ENCODE results near the gene DOK4. TPM values are rescaled to one million over a fixed set of nuclear protein-coding genes. Genes with fewer than 3 reads are reported as not detected.

The DOK4 gene
- total RNA-seq, 4 donors from 2014 or later = 3.6 to 12.8 (median 7.3) TPM

GRCh38 chr16:57468346-57468745 lies 17.9 kb downstream of the DOK4 start:
- no peak for TF ChIP-seq CTCF (IDR thresholded peaks at IDR 0.05; ENCODE audit: low read depth)

- no peak for TF ChIP-seq CTCF (IDR thresholded peaks at IDR 0.05; ENCODE audit: low read depth)
Observed at GRCh38 chr16:57464523-57464922, 21.8 kb downstream of the DOK4 start.

- no peak for TF ChIP-seq CTCF (IDR thresholded peaks at IDR 0.05; ENCODE audit: low read depth)
Observed at GRCh38 chr16:57462978-57463362, 23.3 kb downstream of the DOK4 start.

GRCh38 chr16:57462209-57462977 lies 23.9 kb downstream of the DOK4 start, which contains the start of gene POLR2C:
TSS of gene POLR2C (plus strand) at chr16:57462679. CDS start at chr16:57462725, 46 bp downstream.
- TF ChIP-seq CTCF (IDR thresholded peaks at IDR 0.05; ENCODE audit: low read depth) = no peak

DNA sequence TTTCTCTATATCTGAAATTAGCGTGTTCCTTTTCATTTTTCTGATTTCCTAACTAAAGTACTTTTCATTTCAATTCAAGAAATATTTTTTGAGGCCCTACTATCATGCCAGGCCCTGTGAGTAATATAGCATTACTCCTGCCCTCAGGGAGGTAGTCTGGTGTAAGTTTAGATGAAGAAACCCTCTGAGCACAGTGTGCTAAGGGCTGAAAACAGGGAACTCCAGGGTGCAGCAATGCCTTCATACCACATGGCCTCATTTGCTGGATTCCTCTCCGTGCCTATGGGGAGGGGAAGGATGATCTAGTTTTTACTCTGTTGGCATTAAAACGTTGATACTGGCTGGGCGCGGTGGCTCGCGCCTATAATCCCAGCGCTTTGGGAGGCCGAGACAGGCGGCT lies 34.3 kb downstream of the DOK4 start:
- no peak for TF ChIP-seq CTCF (IDR thresholded peaks at IDR 0.05; ENCODE audit: low read depth)

DNA sequence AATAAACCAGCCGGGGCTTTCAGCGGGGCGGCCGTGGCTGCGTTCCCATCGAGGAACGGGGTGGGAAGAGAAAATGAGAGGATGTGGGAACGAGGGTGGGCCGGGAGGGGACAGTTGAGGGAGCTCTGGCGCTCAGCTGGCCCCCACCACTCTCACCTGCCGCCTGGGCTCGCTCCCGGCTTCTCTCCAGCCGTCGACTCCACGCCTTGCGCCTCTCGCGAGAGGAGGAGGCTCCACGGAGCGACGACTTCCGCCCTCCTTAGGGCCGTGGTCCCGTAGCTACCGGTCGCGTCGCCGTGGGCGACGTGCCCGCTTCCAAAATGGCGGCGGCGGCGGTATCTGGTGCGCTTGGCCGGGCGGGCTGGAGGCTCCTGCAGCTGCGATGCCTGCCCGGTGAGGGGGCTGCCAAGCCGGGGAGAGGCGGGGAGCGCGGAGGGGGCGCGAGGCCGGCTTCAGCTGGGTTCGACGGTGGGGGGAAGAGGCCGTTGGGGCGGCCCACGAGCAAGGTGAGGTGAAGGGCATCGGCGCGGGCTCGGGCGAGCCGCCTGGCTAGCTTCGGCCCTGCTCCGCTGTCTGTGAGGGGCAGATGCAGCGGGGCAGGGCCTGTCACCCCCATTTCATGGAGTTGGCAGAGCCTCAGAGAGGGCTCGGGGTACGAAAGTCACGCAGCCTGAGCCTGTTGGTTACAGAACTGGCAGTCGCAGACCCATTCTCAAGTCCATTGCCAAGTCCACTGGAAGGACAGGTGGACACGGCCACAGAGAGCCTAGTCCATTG lies 38.9 kb downstream of the DOK4 start, which contains the start of the genes CIAPIN1 and COQ9:
Gene CIAPIN1, minus strand, starts transcription at position 200 of the 777 bp plus-strand sequence. CDS start 6,457 bp downstream, outside the sequence.
Gene COQ9, plus strand, starts transcription at position 294 of the 777 bp plus-strand sequence. Its CDS starts 27 bp downstream, at position 321.
- no peak for TF ChIP-seq CTCF (IDR thresholded peaks at IDR 0.05; ENCODE audit: low read depth)
